PC-9 (cell line): Measurements from ENCODE around the gene NPTXR. TPM values are rescaled to one million over a fixed set of nuclear protein-coding genes. Genes with fewer than 3 reads are reported as not detected.

Experiments
- BruUV-seq: library from RNA; stranded (reverse); fragments of 400-500 nt; replicated peaks from 2 replicates; lab custom pipeline; 2021; lab: Mats Ljungman, UMichigan
- CTCF ChIA-PET: fragments of 300-600 bp; sonication (Branson Sonifier 250); formaldehyde crosslinking; loops from one replicate; lab custom pipeline; 2022; ENCODE audit warnings: antibody characterized with exemption; lab: Charles Lee
- POLR2A ChIA-PET: fragments of 300-600 bp; sonication (Branson Sonifier 250); formaldehyde crosslinking; loops from one replicate; lab custom pipeline; 2022; ENCODE audit warnings: antibody characterized with exemption; ENCODE audit not compliant: unreplicated experiment; lab: Charles Lee
- DNase-seq, 2 experiments: peaks; one replicate each; pipeline versions ENCODE4 v3.0.0 to v3.0.0-alpha.2; 2015 to 2022; ENCODE audit warnings: mixed read lengths in 1 of 2
- H2AFZ ChIP-seq: fragments of 200-600 bp; sonication (generic); 2 replicates; pipeline ENCODE4 v1.8.1; 2017; ENCODE audit warnings: antibody characterized with exemption
- H3F3A ChIP-seq: fragments of 200-600 bp; sonication (generic); 2 replicates; pipeline ENCODE4 v1.8.1; 2017; ENCODE audit warnings: antibody characterized with exemption, mild to moderate bottlenecking, low read depth; ENCODE audit not compliant: insufficient read depth
- H3K27ac ChIP-seq: fragments of 200-600 bp; sonication (generic); 2 replicates; pipeline ENCODE4 v1.6.1; 2016; ENCODE audit warnings: mixed run types
- H3K27me3 ChIP-seq: fragments of 200-600 bp; sonication (generic); 2 replicates; pipeline ENCODE4 v1.6.1; 2016; ENCODE audit warnings: low read depth, mixed run types; ENCODE audit not compliant: insufficient read depth
- H3K36me3 ChIP-seq: fragments of 200-600 bp; sonication (generic); 2 replicates; pipeline ENCODE4 v1.6.1; 2016; ENCODE audit warnings: low read depth, mixed run types
- H3K4me1 ChIP-seq: fragments of 200-600 bp; sonication (generic); replicated peaks from 2 replicates; pipeline ENCODE4 v1.6.1; 2016; ENCODE audit warnings: mixed run types; ENCODE audit not compliant: insufficient read depth
- H3K4me2 ChIP-seq: fragments of 200-600 bp; sonication (generic); 2 replicates; pipeline ENCODE4 v1.6.1; 2017; ENCODE audit warnings: mixed run types
- H3K4me3 ChIP-seq: fragments of 200-600 bp; sonication (generic); 2 replicates; pipeline ENCODE4 v1.6.1; 2016; ENCODE audit warnings: mixed run types
- H3K79me2 ChIP-seq: fragments of 200-600 bp; sonication (generic); 2 replicates; pipeline ENCODE4 v1.6.1; 2017; ENCODE audit warnings: low read depth, mixed run types
- H3K9me2 ChIP-seq: fragments of 200-600 bp; sonication (generic); 2 replicates; pipeline ENCODE4 v1.8.1; 2017; ENCODE audit warnings: mild to moderate bottlenecking; ENCODE audit not compliant: insufficient read depth
- H3K9me3 ChIP-seq: fragments of 200-600 bp; sonication (generic); 2 replicates; pipeline ENCODE4 v1.8.1; 2016; ENCODE audit warnings: low read depth; ENCODE audit not compliant: insufficient read depth
- H4K20me1 ChIP-seq: fragments of 200-600 bp; sonication (generic); 2 replicates; pipeline ENCODE4 v1.8.1; 2017; ENCODE audit not compliant: insufficient read depth
- CTCF ChIP-seq: fragments of 200-600 bp; sonication (generic); conservative IDR thresholded peaks from 2 replicates; pipeline ENCODE4 v1.6.1; 2017; ENCODE audit warnings: mixed run types, antibody characterized with exemption, mild to moderate bottlenecking, moderate library complexity
- EZH2 ChIP-seq: fragments of 200-600 bp; sonication (generic); IDR thresholded peaks from 2 replicates; pipeline ENCODE4 v1.8.0; 2017; ENCODE audit warnings: antibody characterized with exemption, low read depth
- intact Hi-C: fragments of 100-400 bp; cut with micrococcal nuclease; formaldehyde crosslinking; loops from one replicate; pipeline ENCODE4 v1.10.0; 2022; ENCODE audit not compliant: unreplicated experiment
- total RNA-seq: library from RNA; stranded (reverse); gene quantifications from 2 replicates; pipeline ENCODE4 v1.2.3, GENCODE V29; 2021

The NPTXR gene
- total RNA-seq, 1 experiment from 2014 or later, result 14.7 TPM

- H3K79me2 ChIP-seq, result no peaks in the 10 kb centered on the region
- H3K27ac ChIP-seq, result no peak overlapping the region
- H3K4me2 ChIP-seq, result no peak overlapping the region
- no peak overlapping the region for H2AFZ ChIP-seq
- DNase-seq, result no peak
- CTCF ChIA-PET, result interaction anchor here (0.6 kb wide), 1 partner anchor 9 kb away, joined by 6 read pairs; the partner anchor contains the start of gene NPTXR
- H3F3A ChIP-seq, result peaks cover 17% of the 10 kb centered on the region; the same call in 1 of the 2 replicates
- no peaks in the 10 kb centered on the region for H3K9me2 ChIP-seq
- no peaks in the 10 kb centered on the region for H4K20me1 ChIP-seq
- H3K27me3 ChIP-seq, result no peaks in the 10 kb centered on the region
- no peaks in the 10 kb centered on the region for H3K36me3 ChIP-seq
- H3K4me3 ChIP-seq, result no peak overlapping the region
- intact Hi-C loops, result no loop called here
- BruUV-seq, result no TSS peak
- POLR2A ChIA-PET, result no interaction called here
- peaks cover 14% of the 10 kb centered on the region for H3K4me1 ChIP-seq
- no peaks in the 10 kb centered on the region for H3K9me3 ChIP-seq
- TF ChIP-seq EZH2, result no peak
- no peak for TF ChIP-seq CTCF
Observed at GRCh38 chr22:38852522-38852921, 8.7 kb upstream of the NPTXR start.

- no peak for TF ChIP-seq CTCF
- no peak for TF ChIP-seq EZH2
- Histone ChIP-seq H3F3A (peaks cover 23% of the 10 kb centered on the region; the same call in 1 of the 2 replicates), H3K4me3 (no peak overlapping the region), H3K4me2 (peak overlapping the region; percentile 20), H3K79me2 (no peaks in the 10 kb centered on the region), H3K9me2 (no peaks in the 10 kb centered on the region), H4K20me1 (no peaks in the 10 kb centered on the region), H3K27ac (no peak overlapping the region), H2AFZ (no peak overlapping the region), H3K9me3 (no peaks in the 10 kb centered on the region), H3K4me1 (peaks cover 14% of the 10 kb centered on the region), H3K27me3 (no peaks in the 10 kb centered on the region), H3K36me3 (no peaks in the 10 kb centered on the region)
- peak; percentile 29 to 82 for DNase-seq
- no TSS peak for BruUV-seq
- CTCF ChIA-PET, result interaction anchor here (0.5 to 1.5 kb wide), 3 partner anchors 24 to 84 kb away, joined by 4 to 5 read pairs (median 4); no protein-coding TSS in a partner anchor
- intact Hi-C loops, result no loop called here
- POLR2A ChIA-PET, result interaction anchor here (0.6 to 0.7 kb wide), 3 partner anchors 48 to 481 kb away, joined by 5 to 9 read pairs (median 7); no protein-coding TSS in a partner anchor
Observed at GRCh38 chr22:38850941-38851849, 7.4 kb upstream of the NPTXR start.

DNA sequence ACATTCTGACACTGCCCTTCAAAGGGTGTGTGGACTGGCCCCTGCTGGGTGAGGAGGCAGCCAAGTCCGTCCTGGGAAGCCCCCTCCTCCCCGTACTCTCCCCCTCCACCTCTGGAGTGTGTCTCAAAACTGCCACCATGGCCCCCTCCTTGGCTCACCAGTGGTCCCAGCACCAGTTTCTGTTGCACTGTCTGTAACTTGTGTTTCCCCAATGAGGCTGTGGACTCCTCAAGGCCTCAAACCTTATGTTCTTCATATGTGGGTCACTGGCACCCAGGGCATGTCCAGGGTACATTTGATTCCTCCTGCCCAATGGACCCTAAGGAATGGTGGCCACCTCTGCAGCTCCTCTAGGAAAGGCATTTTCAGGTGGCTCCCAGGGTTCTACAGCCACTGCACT lies 6.6 kb upstream of the NPTXR start:
- Histone ChIP-seq H3K4me2 (no peak overlapping the region), H2AFZ (no peak overlapping the region), H3K27ac (no peak overlapping the region), H3F3A (peaks cover 30% of the 10 kb centered on the region; the same call in 1 of the 2 replicates), H3K9me2 (no peaks in the 10 kb centered on the region), H3K27me3 (no peaks in the 10 kb centered on the region), H3K4me3 (no peak overlapping the region), H3K4me1 (peaks cover 14% of the 10 kb centered on the region), H3K36me3 (no peaks in the 10 kb centered on the region), H4K20me1 (no peaks in the 10 kb centered on the region), H3K79me2 (no peaks in the 10 kb centered on the region), H3K9me3 (no peaks in the 10 kb centered on the region)
- no TSS peak for BruUV-seq
- no peak for TF ChIP-seq EZH2
- no peak for TF ChIP-seq CTCF
- ChIA-PET CTCF (interaction anchor here (1.5 kb wide), 1 partner anchor 81 kb away, joined by 4 read pairs; no protein-coding TSS in a partner anchor), POLR2A (interaction anchor here (0.6 kb wide), 1 partner anchor 48 kb away, joined by 9 read pairs; no protein-coding TSS in a partner anchor)
- intact Hi-C loops, result no loop called here
- no peak for DNase-seq
